Left cardiac atrium (tissue), 4 donors: ENCODE measurements around the gene VWA3B. TPM values are rescaled to one million over a fixed set of nuclear protein-coding genes. Genes with fewer than 3 reads are reported as not detected.
"Not testable (repeated sequence)": the region's sequence is repeated elsewhere in the genome, so short reads cannot be mapped to it uniquely, and the experiment has no call there.

Experiments
- ATAC-seq, 2 donors: fragments of 200-7000 bp; cut with Tn5 transposase; one replicate each; pipeline ENCODE4 v1.9.1; 2020; ENCODE audit warnings: mild to moderate bottlenecking in 2 of 2, moderate library complexity in 2 of 2
- DNase-seq: peaks from one replicate; pipeline ENCODE4 v3.0.0-alpha.2; 2020
- intact Hi-C, 2 donors: fragments of 100-400 bp; cut with DNase I; formaldehyde crosslinking; loops; one replicate each; pipeline versions ENCODE4 v1.14.1 to v1.15.1; 2022 to 2023
- total RNA-seq, 2 donors: library from RNA; stranded (reverse); fragmentation: NEBNext Ultra II Directional; extraction: Animal tissue kit (Norgen Biotek cat#: 25700); gene quantifications; one replicate each; pipeline ENCODE4 v1.2.1, GENCODE V29; 2021
- donor health status: DM: no; HTN: yes; CAD: no.
- donor health status: DM: no; HTN: yes; CAD: no; lungs with severe emphysema.
- donor health status: DM: yes; HTN: yes; CAD: no.
- donor health status: Dilated cardiomyopathy.

The VWA3B gene
- total RNA-seq, 2 donors from 2014 or later = 0.50 TPM; not detected in 1

DNA sequence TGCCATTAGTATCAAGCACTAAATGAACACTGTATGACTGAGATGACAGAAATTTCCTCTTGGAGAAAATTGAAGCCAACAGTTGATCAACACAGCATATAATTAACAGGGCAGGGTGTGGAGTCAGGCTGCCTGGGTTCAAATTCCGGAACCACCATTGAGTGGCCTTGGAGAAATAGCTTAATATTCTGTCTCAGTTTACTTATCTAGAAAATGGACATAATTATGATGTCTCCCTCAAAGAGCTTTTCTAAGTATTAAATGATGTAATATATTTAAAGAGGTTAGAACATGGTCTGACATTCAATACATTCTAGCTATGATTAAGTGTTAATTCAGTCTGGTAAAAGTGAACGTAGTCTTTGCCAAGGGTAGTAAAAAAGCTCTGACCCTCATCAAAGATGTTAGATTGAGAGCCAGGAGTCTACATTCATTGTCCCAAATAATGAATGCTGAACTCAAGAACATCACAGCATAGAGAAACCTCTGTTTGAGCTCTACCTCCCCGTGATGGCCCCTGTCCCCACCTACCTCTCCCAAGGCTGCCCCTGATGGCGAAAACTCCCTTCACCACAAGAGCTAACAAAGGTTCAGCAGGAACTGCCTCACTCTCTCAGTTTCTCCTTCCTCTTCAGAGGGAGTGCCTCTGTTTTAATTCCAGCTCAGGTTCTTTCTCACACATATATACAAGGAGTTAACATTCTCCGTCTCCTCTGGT lies 2.7 kb upstream of the VWA3B start:
- DNase-seq (no peak), ATAC-seq (no peak)
- intact Hi-C loops = no loop called here

DNA sequence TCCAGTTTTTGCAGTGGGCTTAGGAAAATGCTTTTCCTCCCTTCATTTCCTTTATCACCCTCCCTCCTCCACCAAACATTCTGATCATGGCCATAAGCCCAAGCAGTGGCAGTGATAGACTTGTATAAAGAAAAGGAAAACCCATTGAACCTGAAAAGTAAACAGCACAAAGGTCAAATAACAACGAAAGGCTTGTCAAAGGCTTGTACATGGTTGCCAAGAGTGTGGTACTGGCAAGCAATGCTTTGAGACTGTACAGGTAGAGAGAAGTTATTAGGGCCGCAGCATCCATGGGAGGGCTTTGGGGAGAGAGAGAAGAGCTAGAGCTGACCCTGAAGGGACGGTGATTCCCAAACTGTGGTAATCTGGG lies 2.1 kb upstream of the VWA3B start:
- intact Hi-C loops = no loop called here
- ATAC-seq (no peak), DNase-seq (no peak)

- DNase-seq (no peak), ATAC-seq (no peak)
- intact Hi-C loops = no loop called here
Measured at GRCh38 chr2:98085649-98086048, 1.3 kb upstream of the VWA3B start.

- intact Hi-C loops = no loop called here
- no peak for DNase-seq
- ATAC-seq = no peak
Measured at GRCh38 chr2:98087447-98088020, 567 bp downstream of the VWA3B start.

DNA sequence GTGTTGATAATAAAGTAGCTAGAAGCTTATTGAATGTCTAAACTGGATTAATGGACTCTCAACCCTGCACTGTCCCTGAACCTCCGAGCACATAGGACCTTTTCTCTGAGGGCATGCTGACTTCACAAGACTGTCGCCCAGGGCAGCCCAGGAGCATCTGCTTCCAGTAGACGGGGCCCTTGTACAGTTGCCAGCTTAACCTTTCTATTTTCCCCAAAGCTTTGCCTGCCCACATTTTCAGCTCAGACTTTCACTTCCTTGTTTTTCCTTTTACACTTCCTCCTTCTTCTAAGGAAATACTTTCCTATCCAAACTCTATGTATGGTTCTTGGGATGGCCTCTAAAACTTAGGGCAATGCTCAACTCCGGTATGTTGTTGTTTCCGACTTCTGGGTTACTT lies 1.3 kb downstream of the VWA3B start:
- ATAC-seq (peak in 1 of 2 donors; percentile 46), DNase-seq (no peak)
- intact Hi-C loops = no loop called here

- DNase-seq (no peak), ATAC-seq (no peak)
- intact Hi-C loops = no loop called here
Measured at GRCh38 chr2:98089941-98090340, 3.0 kb downstream of the VWA3B start.

DNA sequence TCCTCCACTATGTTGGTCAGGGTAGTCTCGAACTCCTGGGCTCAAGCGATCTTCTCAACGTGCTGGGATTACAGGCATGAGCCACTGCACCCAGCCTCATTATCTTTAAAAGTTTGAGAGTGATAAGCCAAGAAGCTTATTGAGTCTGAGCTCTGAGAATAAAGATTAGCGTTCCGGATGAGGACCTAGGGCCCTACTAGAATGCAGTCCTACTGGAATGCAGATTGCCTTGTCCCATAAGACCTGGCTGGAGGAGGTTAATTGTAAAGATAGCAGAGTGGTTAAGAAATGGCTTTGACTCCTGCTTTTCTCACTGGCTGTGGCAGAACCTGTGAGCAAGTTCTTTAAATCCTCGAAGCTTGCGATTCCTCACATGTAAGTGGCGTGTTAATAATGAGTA lies 4.0 kb downstream of the VWA3B start:
- no peak for ATAC-seq
- intact Hi-C loops = no loop called here

GRCh38 chr2:98091738-98092137 lies 4.8 kb downstream of the VWA3B start:
- intact Hi-C loops = no loop called here
- ATAC-seq (no peak), DNase-seq (no peak)

More for the DNA sequence above, 4.0 kb downstream of the VWA3B start:
- DNase-seq = no peak

GRCh38 chr2:98093146-98093545 lies 6.2 kb downstream of the VWA3B start:
- intact Hi-C loops = no loop called here
- DNase-seq = no peak
- ATAC-seq = no peak

GRCh38 chr2:98093611-98094010 lies 6.6 kb downstream of the VWA3B start:
- intact Hi-C loops = no loop called here
- DNase-seq (no peak), ATAC-seq (no peak)

GRCh38 chr2:98099939-98100743 lies 13.2 kb downstream of the VWA3B start:
- peak; percentile 56 to 63 for ATAC-seq
- DNase-seq = no peak
- intact Hi-C loops = no loop called here

DNA sequence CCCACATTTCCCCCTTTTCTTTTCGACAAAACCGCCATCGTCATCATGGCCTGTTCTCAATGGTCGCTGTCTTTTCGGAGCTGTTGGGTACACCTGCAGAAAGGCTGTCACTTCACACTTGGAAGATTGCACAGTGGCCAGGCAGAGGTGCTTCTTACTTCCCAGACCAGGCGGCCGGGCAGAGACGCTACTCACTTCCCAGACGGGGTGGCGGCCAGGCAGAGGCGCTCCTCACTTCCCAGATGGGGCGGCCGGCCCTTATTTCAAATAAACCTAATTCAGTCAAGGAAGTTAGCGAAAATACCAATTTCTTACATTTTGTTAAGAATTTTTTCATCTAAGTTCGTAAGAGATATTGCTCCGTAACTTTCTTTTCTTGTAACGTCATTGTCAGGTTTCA lies 15.3 kb downstream of the VWA3B start:
- DNase-seq, intact Hi-C loops, ATAC-seq: not testable (repeated sequence)

DNA sequence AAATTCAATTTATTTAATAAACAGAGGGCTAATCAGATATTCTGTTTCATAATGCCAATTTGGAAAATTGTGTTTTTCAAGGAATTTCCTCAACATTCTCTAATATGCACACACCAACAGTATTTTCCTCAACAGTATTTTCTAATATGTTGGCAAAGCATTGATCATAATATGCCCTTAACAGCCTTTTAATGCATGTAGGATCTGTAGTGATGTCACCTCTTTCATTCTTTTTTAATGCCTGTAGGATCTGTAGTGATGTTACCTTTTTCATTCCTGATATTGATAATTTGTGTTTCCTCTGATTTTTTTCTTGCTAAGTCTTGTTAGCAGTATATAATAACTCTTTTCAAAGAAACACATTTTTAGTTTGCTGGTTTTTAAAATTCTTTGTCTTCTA lies 15.9 kb downstream of the VWA3B start:
- ATAC-seq = no peak
- no peak for DNase-seq
- intact Hi-C loops = no loop called here

DNA sequence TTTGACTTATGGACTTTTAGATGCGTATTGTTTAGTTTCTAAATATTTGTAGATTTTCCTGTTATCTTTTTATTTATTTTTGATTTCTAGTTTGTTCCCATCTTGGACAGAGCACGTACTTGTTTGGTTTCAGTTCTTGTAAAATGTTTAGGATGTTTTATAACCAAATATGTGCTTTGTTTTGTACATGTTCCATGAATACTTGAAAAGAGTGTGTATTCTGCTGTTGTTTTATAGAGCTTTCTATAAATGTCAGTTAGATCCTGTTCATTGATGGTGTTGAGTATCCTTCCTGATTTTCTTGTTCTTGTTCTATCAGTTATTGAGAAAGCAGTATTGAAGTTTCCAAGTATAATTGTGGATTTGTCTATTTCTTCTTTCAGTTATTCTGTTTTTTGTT lies 21.1 kb downstream of the VWA3B start:
- ATAC-seq (no peak), DNase-seq (no peak)
- intact Hi-C loops = no loop called here

GRCh38 chr2:98110741-98111140 lies 23.8 kb downstream of the VWA3B start:
- ATAC-seq = no peak
- intact Hi-C loops = no loop called here
- DNase-seq = no peak

- intact Hi-C loops = no loop called here
- DNase-seq = no peak
- ATAC-seq = no peak
Measured at GRCh38 chr2:98114643-98115330, 27.8 kb downstream of the VWA3B start.

- ATAC-seq = no peak
- intact Hi-C loops = no loop called here
- no peak for DNase-seq
Measured at GRCh38 chr2:98118161-98118560, 31.2 kb downstream of the VWA3B start.

DNA sequence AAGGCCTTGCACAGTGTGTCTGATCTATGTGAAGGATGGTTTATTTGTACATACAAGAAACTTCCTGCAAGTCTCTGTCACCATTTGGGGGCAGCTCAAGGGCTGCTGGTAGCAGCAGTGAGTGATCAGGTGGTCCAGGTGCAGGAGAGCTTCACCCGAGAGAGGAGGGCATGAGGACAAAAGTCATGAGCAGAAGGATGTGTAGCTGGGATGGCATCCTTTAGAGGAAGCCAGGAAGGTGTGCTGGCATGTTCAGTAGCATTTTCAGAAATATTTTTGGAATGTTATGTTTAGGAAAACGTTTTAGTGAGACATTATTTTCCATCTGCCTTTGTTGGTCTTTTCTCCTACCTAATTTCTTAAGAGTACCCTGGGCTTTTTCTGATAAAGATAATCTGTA lies 31.9 kb downstream of the VWA3B start:
- ATAC-seq (no peak), DNase-seq (no peak)
- intact Hi-C loops = no loop called here

DNA sequence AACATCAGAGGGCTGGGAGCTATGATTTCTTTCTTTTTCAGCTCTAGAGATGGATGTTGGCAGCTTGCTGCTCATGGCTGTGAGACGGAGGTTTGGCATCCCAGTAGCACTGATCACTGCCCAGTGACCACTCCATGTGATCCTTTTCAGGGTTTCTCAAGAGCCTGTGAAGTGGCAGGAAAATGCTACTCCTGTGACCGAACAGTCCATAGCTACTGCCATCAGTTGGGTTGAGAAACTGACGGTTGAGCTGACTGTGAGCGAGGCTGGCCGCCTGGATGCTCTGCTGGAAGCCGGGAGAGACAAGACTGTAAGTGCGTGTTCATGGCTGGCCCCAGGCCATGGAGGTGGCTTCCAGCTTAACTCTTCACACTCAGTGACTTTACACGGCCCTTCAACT lies 34.2 kb downstream of the VWA3B start:
- intact Hi-C loops = no loop called here
- DNase-seq (no peak), ATAC-seq (peak in 1 of 2 donors; percentile 47)

- DNase-seq = no peak
- intact Hi-C loops = no loop called here
- ATAC-seq = no peak
Measured at GRCh38 chr2:98122524-98122923, 35.6 kb downstream of the VWA3B start.
